HFFc6 (cell line): ENCODE data around the gene SP6. TPM values are rescaled to one million over a fixed set of nuclear protein-coding genes. Genes with fewer than 3 reads are reported as not detected.
A peak's percentile ranks its signal among the peaks of the same experiment; 100 is the strongest.

Experiments
- DNase-seq: peaks from one replicate; pipeline ENCODE4 v3.0.0-alpha.2; 2018
- H3K27ac Mint-ChIP-seq: 2 replicates; pipeline ENCODE4 v1.8.0; 2020; ENCODE audit warnings: mild to moderate bottlenecking, mixed read lengths
- H3K27me3 Mint-ChIP-seq: 2 replicates; pipeline ENCODE4 v1.8.0; 2021; ENCODE audit warnings: mild to moderate bottlenecking, moderate library complexity, mixed read lengths; ENCODE audit not compliant: insufficient read depth
- H3K36me3 Mint-ChIP-seq: 2 replicates; pipeline ENCODE4 v1.8.0; 2021; ENCODE audit warnings: low read depth, mixed read lengths
- H3K4me1 Mint-ChIP-seq: 2 replicates; pipeline ENCODE4 v1.8.0; 2020; ENCODE audit warnings: low read depth, mixed read lengths
- H3K4me3 Mint-ChIP-seq: 2 replicates; pipeline ENCODE4 v1.8.0; 2020; ENCODE audit warnings: mild to moderate bottlenecking, moderate library complexity, mixed read lengths
- H3K9me3 Mint-ChIP-seq: 2 replicates; pipeline ENCODE4 v1.8.0; 2020; ENCODE audit warnings: mild to moderate bottlenecking, mixed read lengths
- total RNA-seq, 6 experiments: library from RNA; stranded (reverse); fragmentation: NEBNext Ultra II Directional; extraction: Animal tissue kit (Norgen Biotek cat#: 25700); gene quantifications; 2 replicates in 1 of 6; 3 replicates in 5 of 6; pipeline ENCODE4 v1.2.3, GENCODE V29; 2021
- TF ChIP-seq, protein P1 (sequence below): fragments of 200-600 bp; sonication (generic); IDR thresholded peaks from 2 replicates; pipeline ENCODE4 v1.5.0; 2021; ENCODE audit warnings: antibody characterized with exemption, mild to moderate bottlenecking

Gene SP6
- total RNA-seq, 6 experiments from 2014 or later: 0.45 to 1.2 (median 1.1) TPM

DNA sequence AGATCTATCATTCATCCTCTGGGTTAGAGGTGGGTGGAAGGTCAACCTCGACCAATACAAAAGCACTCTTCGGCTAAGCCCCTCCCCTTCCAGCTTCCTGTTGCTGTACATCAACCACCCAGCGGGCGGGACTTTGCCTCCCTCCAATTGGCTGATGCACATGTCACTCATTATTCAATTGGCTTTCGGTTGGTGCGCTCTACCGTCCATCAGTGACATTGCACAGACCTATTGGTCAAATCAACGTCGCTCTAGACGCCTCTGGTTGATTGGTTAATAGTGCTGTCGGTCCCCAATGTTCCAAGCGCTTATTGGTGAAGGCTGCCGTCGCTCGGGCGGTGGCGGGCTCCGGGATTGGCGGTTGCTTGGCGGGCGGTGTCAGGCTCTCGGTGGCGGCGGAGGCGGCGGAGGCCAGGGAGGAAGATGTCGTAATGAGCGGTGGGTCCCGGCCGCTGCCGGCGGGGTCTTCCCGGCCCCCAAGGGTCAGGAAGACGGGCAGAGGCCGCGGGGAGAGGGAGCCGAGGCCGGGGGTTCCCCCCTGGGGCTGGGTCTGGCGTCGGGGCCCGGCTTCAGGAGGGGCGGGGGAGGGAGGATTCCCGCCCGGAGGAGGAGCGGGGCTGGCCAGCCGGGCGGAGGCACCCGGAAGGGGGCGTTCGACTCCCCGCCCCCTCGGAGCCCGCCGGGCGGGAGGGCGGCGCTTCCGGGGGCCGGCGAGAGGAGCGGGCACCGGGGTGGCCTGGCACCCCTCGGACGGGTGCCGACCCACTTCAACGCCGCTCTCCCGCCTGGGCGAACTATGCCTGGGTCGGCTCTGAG lies 45.1 kb upstream of the SP6 start, which contains the start of gene SP2:
Gene SP2 (plus strand): TSS at position 381 of the 816 bp plus-strand sequence. CDS start 51 bp downstream, at position 432.
- Mint-ChIP-seq H3K27me3 (peaks cover 3% of the 10 kb centered on the region), H3K27ac (peak within 1 kb of the TSS; percentile 97), H3K9me3 (no peaks in the 10 kb centered on the region), H3K4me3 (peak within 1 kb of the TSS; percentile 97), H3K36me3 (0 out of 2 replicates have a peak, but pooled peaks cover 11% of the 10 kb centered on the region), H3K4me1 (peaks cover 34% of the 10 kb centered on the region)
- TF ChIP-seq, protein P1, sequence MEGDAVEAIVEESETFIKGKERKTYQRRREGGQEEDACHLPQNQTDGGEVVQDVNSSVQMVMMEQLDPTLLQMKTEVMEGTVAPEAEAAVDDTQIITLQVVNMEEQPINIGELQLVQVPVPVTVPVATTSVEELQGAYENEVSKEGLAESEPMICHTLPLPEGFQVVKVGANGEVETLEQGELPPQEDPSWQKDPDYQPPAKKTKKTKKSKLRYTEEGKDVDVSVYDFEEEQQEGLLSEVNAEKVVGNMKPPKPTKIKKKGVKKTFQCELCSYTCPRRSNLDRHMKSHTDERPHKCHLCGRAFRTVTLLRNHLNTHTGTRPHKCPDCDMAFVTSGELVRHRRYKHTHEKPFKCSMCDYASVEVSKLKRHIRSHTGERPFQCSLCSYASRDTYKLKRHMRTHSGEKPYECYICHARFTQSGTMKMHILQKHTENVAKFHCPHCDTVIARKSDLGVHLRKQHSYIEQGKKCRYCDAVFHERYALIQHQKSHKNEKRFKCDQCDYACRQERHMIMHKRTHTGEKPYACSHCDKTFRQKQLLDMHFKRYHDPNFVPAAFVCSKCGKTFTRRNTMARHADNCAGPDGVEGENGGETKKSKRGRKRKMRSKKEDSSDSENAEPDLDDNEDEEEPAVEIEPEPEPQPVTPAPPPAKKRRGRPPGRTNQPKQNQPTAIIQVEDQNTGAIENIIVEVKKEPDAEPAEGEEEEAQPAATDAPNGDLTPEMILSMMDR: peak; percentile 71
- peak; percentile 100 for DNase-seq

DNA sequence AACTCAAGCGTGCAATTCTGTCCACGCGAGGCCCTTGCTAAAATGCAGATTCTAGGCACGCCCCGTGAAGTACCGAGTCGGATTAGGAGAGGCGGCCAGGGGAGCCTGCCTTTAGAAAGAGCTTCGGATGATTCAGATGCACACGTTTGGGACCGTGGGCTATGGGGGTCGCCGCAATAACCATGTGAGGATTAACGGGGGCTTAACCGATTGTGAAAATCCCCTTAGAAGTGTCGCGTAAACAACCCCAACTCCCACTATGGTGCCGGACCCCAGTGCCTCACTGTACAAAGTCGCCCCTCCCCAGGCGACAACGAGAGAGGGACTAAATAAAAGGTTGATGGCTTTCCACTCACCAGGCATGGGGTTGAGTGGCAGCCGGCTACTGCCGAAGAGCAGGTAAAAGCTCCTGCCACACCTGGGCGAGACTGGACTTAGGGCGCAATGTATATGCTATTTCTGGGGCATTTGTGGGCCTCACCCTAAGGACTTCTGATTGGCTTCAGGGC lies 44.4 kb upstream of the SP6 start:
- peak overlapping the region; percentile 97 for H3K4me3 Mint-ChIP-seq
- TF ChIP-seq, protein P1: no peak
- peak overlapping the region; percentile 97 for H3K27ac Mint-ChIP-seq
- H3K4me1 Mint-ChIP-seq: peaks cover 28% of the 10 kb centered on the region
- no peak for DNase-seq
- H3K36me3 Mint-ChIP-seq: 0 out of 2 replicates have a peak, but pooled peaks cover 11% of the 10 kb centered on the region
- no peaks in the 10 kb centered on the region for H3K9me3 Mint-ChIP-seq
- H3K27me3 Mint-ChIP-seq: peaks cover 3% of the 10 kb centered on the region

DNA sequence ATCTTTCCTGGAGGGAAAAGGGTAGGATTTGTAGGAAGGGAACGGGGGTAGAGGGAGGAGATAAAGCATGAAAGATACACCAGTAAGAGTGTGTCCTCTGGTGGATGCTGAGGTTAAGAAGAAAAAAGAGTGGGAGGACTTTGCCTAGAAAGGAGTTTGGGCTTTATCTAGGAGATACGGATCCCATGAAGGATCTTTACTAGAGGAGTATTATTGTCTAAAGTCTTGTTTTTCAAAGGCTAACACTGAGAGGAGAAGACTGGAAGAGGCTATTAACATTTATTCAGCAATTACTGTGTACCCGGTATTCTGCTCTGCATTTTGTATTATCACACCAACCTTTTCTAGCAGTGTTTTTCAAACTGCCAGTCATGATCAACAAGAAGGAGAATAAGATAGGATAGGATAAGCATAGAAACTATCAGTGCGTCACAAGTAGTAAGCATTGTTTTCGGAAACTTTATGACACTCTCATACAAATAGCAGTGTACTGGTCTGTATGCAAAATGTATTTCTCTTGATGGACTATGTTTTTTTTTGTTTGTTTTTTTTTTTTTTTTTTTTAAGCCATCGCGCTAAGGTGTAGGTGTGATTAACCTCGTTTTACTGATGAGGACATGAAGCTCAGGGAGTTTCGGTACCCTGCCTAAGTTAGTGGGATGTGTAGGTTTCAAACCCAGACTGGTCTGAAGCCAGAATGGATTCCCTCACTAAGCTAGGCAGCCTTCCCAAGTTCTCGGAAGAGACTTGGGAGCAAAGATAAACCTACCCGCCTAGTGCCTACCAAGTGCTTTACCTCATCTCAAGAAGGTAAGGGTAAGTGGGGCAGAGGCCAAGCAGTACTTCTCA lies 43.8 kb upstream of the SP6 start:
- peaks cover 3% of the 10 kb centered on the region for H3K27me3 Mint-ChIP-seq
- peak; percentile 15 for DNase-seq
- H3K9me3 Mint-ChIP-seq: no peaks in the 10 kb centered on the region
- peak overlapping the region; percentile 97 for H3K27ac Mint-ChIP-seq
- TF ChIP-seq, protein P1: no peak; the same call in 1 of the 2 replicates
- 0 out of 2 replicates have a peak, but pooled peaks cover 11% of the 10 kb centered on the region for H3K36me3 Mint-ChIP-seq
- H3K4me1 Mint-ChIP-seq: peaks cover 25% of the 10 kb centered on the region
- peak overlapping the region; percentile 97 for H3K4me3 Mint-ChIP-seq

DNA sequence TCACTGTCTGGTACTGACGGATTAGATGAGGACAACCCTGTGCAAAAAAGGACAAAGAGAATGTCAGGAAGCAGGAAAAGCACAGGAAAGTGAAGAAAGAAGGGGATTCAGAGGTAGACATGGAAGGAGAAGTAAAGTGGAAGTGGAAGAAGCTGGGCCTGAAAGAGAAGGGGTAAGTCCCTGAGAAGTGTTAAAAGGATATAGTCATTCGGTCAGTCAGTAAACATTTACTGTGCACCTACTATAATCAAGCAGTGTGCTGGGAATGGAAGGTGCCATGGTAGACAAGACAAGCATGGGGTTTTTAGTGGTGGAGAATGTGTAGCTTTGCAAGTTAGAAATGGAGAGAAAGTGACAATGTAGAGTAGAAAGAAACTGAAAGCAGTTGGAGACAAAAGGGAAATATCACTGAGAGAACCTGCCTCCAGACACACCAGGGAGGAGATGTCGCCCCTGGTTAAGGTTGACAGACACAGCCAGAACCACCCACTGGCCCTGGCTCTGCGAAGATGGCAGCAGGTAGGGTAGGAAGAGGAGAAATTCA lies 40.7 kb upstream of the SP6 start:
- Mint-ChIP-seq H3K9me3 (no peaks in the 10 kb centered on the region), H3K4me1 (peaks cover 12% of the 10 kb centered on the region)
- TF ChIP-seq, protein P1: no peak

More for the DNA sequence above, 40.7 kb upstream of the SP6 start:
- DNase-seq: no peak
- H3K4me3 Mint-ChIP-seq: no peak overlapping the region
- H3K27ac Mint-ChIP-seq: no peak overlapping the region
- peaks cover 3% of the 10 kb centered on the region for H3K27me3 Mint-ChIP-seq
- H3K36me3 Mint-ChIP-seq: no peaks in the 10 kb centered on the region
